T-helper 9 cell (primary cell): ENCODE data around the gene L3MBTL4.
"Not testable (repeated sequence)": the region's sequence is repeated elsewhere in the genome, so short reads cannot be mapped to it uniquely, and the experiment has no call there.

ENCODE experiments used
- DNase-seq: peaks from one replicate; pipeline ENCODE4 v3.0.0-alpha.2; 2020

The L3MBTL4 gene

GRCh38 chr18:6161549-6161948 lies 253.2 kb downstream of the L3MBTL4 start:
- DNase-seq, result no peak

GRCh38 chr18:6159426-6159825 lies 255.3 kb downstream of the L3MBTL4 start:
- no peak for DNase-seq

GRCh38 chr18:6158958-6159357 lies 255.8 kb downstream of the L3MBTL4 start:
- DNase-seq, result no peak

- DNase-seq, result no peak
These were observed 258.3 kb downstream of the L3MBTL4 start for GRCh38 chr18:6156446-6156845.

- no peak for DNase-seq
These were observed 259.0 kb downstream of the L3MBTL4 start for GRCh38 chr18:6155707-6156106.

- no peak for DNase-seq
These were observed 264.3 kb downstream of the L3MBTL4 start for GRCh38 chr18:6150430-6150829.

GRCh38 chr18:6146307-6146661 lies 268.4 kb downstream of the L3MBTL4 start:
- no peak for DNase-seq

- no peak for DNase-seq
These were observed 268.9 kb downstream of the L3MBTL4 start for GRCh38 chr18:6145645-6146306.

GRCh38 chr18:6139007-6139406 lies 275.7 kb downstream of the L3MBTL4 start:
- no peak for DNase-seq

- DNase-seq, result not testable (repeated sequence)
These were observed 278.8 kb downstream of the L3MBTL4 start for GRCh38 chr18:6135901-6136300.

GRCh38 chr18:6135029-6135428 lies 279.7 kb downstream of the L3MBTL4 start:
- DNase-seq, result not testable (repeated sequence)

- no peak for DNase-seq
These were observed 281.9 kb downstream of the L3MBTL4 start for GRCh38 chr18:6132751-6133368.

- DNase-seq, result no peak
These were observed 293.9 kb downstream of the L3MBTL4 start for GRCh38 chr18:6120820-6121279.

- no peak for DNase-seq
These were observed 294.9 kb downstream of the L3MBTL4 start for GRCh38 chr18:6119761-6120160.

GRCh38 chr18:6118080-6118479 lies 296.6 kb downstream of the L3MBTL4 start:
- no peak for DNase-seq

GRCh38 chr18:6115710-6116109 lies 299.0 kb downstream of the L3MBTL4 start:
- DNase-seq, result no peak

- DNase-seq, result no peak
These were observed 301.1 kb downstream of the L3MBTL4 start for GRCh38 chr18:6113650-6114049.

- no peak for DNase-seq
These were observed 303.0 kb downstream of the L3MBTL4 start for GRCh38 chr18:6111726-6112125.

- DNase-seq, result no peak
These were observed 305.0 kb downstream of the L3MBTL4 start for GRCh38 chr18:6109743-6110142.

- no peak for DNase-seq
These were observed 306.9 kb downstream of the L3MBTL4 start for GRCh38 chr18:6107794-6108193.

- no peak for DNase-seq
These were observed 308.5 kb downstream of the L3MBTL4 start for GRCh38 chr18:6106091-6106685.

- no peak for DNase-seq
These were observed 311.0 kb downstream of the L3MBTL4 start for GRCh38 chr18:6103741-6104140.

GRCh38 chr18:6096730-6097129 lies 318.0 kb downstream of the L3MBTL4 start:
- no peak for DNase-seq

GRCh38 chr18:6088432-6088831 lies 326.3 kb downstream of the L3MBTL4 start:
- DNase-seq, result no peak
